GM19043 (cell line): ENCODE measurements around the gene PDE8B.
"Not testable (repeated sequence)": the region's sequence is repeated elsewhere in the genome, so short reads cannot be mapped to it uniquely, and the experiment has no call there.

Source experiments
- ATAC-seq: cut with Tn5 transposase; IDR thresholded peaks from one replicate; pipeline ENCODE4 v1.9.1; 2021; ENCODE audit warnings: low read depth; ENCODE audit not compliant: unreplicated experiment

The PDE8B gene

DNA sequence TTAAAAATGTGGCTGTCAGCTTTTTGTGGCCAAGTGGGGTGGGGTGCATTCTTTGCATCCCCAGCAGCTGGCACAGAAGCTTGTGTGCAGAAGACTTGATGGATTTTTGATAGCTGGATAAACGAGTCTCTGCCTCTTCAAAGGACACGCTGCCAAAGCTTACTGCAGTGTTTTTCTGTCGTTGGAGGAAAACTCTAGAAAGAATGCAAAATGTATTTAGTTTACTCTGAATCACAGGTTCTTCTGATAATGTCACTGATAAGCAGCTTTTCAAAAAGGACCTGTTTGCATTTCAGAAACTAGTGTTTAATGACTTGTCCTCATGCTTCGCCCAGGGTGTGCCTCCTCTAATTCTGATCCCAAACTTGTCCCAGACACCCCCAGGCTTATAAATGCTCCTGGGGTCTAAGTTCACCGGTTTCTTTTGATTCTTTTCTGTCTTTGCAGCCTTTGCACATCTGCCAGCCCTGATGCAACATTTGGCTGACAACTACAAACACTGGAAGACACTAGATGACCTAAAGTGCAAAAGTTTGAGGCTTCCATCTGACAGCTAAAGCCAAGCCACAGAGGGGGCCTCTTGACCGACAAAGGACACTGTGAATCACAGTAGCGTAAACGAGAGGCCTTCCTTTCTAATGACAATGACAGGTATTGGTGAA, 215.6 kb downstream of the PDE8B start:
- no peak for ATAC-seq

DNA sequence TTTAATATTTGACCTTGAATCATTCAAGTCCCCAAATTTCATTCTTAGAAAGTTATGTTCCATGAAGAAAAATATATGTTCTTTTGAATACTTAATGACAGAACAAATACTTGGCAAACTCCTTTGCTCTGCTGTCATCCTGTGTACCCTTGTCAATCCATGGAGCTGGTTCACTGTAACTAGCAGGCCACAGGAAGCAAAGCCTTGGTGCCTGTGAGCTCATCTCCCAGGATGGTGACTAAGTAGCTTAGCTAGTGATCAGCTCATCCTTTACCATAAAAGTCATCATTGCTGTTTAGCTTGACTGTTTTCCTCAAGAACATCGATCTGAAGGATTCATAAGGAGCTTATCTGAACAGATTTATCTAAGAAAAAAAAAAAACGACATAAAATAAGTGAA, 216.2 kb downstream of the PDE8B start:
- ATAC-seq, result no peak

DNA sequence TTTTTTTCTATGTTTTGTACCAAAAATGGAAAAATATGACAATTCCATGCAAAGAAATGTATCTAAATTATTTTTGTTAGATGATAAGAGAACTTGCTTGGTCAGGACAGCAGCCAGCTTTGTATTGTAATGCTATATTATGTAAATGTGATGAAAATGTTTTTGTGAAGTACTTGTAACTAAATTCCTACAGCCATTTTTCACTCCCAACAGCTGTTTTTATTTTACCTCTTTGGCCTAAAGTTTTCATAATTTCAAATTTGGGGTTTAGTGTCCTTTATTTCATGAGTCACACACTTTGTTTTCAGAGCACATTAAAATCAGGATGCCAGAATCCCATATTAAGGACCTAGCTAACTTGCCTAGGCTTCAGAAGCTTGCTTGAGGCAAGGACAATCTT, 217.5 kb downstream of the PDE8B start:
- ATAC-seq, result no peak

DNA sequence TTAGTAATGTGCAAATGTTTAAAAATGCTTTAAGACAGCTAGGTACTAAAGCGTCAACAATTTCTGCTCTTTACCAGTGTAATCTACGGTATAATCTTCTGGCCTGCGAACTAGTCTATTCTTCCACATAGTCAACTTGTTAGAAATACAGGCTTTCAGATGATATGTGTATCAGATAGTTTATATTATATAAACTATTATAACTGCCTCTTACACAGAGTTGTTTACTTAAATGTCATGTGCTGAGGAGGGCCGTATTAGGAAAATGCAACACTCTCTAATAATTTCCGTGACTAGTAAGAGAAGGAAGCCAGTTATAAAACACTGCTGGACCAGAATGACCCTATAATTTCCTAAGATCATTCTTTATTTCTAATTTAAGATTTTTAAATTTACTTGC, 218.0 kb downstream of the PDE8B start:
- no peak for ATAC-seq

DNA sequence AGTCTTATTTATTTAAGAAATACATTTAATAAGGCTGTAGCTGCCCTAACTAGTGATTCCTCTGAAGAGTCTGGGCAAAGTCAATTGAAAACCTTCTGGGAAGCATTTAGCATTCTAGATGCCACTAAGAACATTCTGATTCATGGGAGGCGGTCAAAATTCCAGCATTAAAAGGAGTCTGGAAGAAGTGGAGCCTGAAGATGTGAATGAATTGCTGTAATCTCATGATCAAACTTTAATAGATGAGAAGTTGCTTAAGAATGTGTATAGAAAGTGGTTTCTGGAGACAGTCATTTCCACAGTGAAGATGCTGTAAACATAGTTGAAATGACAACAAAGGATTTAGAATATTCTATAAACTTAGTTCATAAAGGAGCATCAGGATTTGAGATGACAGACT, 220.2 kb downstream of the PDE8B start:
- ATAC-seq, result no peak

DNA sequence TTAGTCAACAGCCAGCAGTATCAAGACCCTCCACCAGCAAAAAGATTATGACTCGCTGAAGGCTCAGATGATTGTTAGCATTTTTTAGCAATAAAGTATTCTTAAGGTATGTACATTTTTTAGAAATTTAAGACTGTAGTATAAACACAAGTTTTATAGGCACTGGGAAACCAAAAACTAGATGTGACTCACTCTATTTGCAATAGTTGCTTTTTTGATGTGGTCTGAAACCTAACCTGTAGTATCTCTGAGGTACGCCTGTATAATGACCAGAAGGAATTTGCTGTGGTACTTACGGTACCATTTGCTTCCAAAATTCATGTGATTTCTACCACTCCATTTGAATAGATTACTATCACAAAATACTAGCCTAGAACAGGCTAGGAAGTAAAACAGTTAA, 220.8 kb downstream of the PDE8B start:
- ATAC-seq, result no peak

DNA sequence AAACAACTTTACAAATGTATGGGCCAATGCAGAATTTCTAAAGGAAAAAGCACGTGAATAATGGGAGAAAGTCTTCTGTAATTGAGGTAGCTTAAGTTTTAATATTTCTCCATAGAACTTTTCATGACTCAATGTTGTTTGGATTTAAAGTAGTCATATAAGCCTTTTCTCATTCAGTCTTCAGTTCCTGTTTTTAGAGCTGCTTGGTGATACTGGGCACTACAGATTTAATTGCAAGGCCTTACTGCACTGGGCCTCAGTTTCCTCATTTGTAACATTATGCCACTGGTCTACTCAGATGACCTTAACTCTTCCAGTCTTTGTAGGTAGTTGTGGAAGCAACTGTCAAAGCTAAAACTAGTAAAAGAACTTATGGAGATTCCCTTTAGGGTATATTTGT, 221.2 kb downstream of the PDE8B start:
- no peak for ATAC-seq

DNA sequence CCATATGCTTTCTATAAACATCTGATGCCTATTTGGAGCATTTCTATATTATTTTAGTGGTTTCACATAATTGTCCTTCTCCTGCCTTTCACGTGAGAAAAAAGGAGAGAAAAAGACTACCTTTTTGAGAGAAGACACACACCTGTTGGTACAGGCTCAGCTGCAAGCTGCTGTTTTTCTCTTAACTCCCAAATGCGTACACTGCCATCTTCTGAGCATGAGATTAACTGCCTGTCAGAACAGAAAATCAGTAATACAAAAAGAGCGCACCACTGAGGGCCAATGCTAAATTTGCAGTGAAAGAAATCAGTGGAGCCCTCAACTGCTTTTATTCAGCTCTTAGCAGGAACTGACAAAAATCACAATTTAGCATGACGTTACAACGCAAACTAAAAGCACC, 226.7 kb downstream of the PDE8B start:
- ATAC-seq, result no peak

DNA sequence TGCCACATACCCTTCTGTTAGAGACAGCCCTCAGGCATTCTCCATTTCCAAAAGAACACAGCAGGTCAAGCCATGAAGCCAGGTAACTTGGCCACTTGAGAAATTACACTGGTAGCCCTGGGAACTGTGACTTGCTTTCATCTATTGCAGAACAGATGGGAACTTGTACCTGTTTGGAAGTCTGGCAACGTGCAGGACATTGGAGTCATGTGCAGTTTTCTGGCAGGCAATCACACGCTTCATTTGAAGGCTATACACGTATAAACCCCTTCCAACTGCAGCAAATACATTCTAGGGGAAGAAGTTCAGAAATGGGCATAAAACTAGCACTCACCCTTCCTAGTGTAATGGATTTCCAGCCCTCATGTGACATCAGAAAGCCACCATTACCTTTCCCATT, 227.6 kb downstream of the PDE8B start:
- ATAC-seq, result no peak

DNA sequence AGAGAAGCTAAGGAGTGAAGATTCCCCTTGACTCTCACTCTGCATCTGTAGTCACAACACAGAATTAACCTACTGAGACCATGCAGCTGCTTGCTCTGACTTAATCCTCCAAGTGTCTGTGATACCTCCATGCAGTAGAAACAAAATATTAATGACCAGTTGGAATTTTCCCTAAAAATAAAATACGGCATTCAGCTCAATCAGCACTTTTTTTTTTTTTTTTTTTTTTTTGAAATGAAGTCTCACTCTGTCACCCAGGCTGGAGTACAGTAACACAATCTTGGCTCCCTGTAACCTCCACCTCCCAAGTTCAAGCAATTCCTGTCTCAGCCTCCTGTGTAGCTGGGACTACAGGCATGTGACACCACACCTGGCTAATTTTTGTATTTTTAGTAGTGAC, 233.2 kb downstream of the PDE8B start:
- ATAC-seq, result no peak

DNA sequence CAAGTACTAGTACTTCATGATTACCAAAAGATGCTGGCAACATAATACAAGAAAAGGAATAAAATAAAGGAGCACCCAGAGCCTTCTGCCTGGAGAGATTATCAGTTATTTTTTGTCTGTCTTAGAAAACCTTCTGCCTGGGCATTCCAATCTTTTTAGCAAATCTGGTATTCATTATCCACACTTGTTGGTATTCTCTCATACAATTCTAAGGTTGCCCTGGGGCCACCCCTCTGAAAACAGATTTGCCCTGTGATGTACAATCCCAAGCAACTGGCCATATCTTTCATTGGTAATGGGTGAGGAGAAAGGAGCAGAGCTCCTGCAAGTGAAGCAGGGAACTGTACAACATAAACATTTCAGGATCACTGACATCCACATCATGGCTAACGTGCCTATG, 233.9 kb downstream of the PDE8B start:
- no peak for ATAC-seq

DNA sequence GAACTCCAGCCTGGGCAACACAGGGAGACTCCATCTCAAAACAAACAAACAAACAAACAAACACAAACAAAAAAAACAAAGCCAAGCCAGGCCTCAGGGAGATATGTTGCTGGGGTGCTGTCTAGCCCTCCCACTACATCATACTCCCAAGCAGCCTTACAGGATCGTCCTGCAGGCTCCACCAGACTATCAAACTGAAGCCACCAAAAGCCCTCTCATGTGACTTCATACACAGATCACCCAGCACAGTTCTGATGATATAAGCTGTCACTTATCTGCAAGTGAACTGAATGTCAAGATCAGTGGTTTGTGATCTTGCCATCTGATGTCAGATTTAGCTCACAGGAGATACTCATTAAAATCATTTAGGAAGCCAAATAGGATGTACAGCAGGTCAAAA, 238.4 kb downstream of the PDE8B start:
- no peak for ATAC-seq

DNA sequence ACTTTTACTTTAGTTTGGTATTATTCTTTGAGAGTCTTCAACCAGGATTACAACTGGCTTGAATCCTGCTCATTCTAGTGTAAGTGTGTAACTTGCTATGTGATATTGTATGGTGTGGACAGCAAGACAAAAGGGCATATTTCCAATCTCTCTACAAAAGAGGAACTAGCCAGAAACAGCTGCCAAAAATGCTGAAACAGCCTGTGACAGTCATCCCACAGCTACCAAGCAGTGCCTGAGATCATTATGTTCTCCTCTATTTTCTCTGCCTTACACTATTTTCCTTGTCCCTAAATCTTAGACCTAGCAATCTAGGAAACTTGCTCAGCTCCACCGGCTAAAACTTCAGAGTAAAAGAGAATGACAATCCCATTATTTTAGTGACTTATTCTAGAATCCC, 238.8 kb downstream of the PDE8B start:
- ATAC-seq, result no peak

DNA sequence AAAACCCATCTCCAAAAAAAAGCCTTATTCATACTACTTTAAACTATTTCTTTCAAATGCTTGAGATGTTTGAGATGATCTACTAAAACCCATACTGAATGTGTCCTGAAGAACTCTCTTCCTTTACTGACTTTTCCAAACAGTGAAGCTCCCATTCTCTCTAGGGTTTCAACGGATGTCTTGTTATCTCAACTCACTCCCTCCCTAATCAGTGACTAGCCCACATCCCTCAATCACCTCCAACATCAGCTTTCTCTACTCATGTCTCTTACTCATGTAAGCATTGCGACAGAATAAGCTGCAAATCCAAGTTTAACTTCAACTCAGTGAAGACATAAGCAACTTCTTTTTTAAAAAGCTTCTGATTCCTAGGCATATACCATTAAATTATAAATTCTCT, 239.5 kb downstream of the PDE8B start:
- no peak for ATAC-seq

DNA sequence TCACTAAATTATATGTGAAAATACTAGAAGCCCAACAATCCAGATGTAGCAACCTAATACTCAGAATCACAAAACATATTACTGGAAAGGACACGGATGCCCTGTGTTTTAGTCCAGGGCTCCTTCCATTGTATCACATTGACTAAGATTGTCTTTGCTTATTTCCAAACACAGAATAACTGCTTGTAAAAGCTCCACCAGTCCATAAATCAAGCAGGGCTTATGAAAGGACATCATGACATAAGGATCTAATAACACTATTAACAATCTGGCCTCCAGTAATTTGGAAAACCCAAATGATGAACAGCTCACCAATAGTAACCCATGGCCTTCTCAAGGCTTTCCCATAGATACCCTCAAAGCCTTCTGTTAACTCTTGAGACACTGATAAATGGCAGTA, 241.9 kb downstream of the PDE8B start:
- ATAC-seq, result no peak

DNA sequence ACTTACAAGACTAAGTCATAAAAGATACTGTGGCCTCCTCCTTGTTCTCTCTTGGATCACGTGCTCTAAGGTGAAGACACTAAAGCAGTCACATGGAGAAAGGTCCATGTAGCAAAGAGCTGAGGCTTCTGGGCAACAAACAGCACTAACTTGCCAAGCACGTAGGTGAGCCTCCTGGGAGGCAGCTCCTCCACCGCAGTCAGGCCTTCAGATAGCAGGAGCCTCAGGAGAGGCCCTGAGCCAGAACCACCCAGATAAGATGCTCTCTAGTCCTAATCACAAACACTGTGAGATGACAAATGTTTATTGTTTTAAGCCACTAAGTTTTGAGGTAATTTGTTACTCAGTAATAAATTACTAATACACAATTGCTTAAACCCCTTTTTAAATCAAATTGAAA, 243.6 kb downstream of the PDE8B start:
- ATAC-seq, result no peak

DNA sequence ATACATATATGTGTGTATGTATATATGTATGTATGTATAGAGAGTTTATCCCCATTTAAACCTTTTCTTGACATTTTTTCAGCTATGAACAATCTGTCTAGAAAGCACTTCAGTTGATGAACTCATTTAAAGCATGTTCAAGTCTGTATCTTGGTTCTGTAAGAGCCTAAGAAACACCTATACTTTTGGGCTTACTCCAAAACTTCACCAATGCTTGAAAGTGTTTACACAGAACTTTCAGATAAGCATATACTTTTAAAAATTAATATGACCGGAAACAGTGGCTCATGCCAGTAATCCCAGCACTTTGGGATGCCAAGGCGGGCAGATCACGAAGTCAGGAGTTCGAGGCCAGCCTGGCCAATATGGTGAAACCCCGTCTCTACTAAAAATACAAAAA, 250.8 kb downstream of the PDE8B start:
- no peak for ATAC-seq

DNA sequence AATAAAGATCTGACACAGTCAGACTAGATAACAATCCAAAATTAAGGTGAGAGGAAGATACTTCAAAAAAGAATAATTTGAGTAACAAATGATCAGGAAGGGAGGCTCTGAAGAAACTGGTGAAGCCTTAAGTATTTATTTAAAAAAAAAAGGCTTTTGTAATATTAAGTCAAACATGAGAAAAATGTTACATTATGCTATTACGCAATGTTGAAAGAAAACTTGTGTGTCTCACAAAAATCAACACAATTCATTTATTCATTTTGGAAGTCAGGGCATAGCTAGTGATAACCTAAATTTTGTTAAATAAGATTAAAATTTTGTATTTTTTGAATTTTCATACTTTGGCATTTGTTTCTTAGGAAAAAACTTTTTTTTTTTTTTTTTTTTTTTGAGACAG, 253.4 kb downstream of the PDE8B start:
- ATAC-seq, result no peak

DNA sequence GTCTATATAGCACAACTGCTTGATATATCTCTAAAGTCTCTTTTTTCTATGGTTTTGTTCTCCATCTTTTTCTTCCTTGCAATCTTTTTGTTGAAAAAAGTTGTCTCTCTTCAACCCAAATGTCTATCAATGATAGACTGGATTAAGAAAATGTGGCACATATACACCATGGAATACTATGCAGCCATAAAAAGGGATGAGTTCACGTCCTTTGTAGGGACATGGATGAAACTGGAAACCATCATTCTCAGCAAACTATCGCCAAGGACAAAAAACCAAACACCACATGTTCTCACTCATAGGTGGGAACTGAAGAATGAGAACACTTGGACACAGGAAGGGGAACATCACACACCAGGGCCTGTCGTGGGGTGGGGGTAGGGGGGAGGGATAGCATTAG, 258.4 kb downstream of the PDE8B start:
- ATAC-seq, result not testable (repeated sequence)

DNA sequence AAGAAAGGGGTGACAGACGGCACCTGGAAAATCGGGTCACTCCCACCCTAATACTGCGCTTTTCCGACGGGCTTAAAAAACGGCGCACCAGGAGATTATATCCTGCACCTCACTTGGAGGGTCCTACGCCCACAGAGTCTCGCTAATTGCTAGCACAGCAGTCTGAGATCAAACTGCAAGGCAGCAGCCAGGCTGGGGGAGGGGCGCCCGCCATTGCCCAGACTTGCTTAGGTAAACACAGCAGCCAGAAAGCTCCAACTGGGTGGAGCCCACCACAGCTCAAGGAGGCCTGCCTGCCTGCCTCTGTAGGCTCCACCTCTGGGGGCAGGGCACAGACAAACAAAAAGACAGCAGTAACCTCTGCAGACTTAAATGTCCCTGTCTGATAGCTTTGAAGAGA, 264.6 kb downstream of the PDE8B start:
- not testable (repeated sequence) for ATAC-seq
